DMS79 (cell line): ENCODE data around the gene SIM2.
"Not testable (repeated sequence)": the region's sequence is repeated elsewhere in the genome, so short reads cannot be mapped to it uniquely, and the experiment has no call there.

Experiments
- DNase-seq: peaks from one replicate; lab custom pipeline; 2025; lab: John Stamatoyannopoulos, UW

Gene SIM2, protein sequence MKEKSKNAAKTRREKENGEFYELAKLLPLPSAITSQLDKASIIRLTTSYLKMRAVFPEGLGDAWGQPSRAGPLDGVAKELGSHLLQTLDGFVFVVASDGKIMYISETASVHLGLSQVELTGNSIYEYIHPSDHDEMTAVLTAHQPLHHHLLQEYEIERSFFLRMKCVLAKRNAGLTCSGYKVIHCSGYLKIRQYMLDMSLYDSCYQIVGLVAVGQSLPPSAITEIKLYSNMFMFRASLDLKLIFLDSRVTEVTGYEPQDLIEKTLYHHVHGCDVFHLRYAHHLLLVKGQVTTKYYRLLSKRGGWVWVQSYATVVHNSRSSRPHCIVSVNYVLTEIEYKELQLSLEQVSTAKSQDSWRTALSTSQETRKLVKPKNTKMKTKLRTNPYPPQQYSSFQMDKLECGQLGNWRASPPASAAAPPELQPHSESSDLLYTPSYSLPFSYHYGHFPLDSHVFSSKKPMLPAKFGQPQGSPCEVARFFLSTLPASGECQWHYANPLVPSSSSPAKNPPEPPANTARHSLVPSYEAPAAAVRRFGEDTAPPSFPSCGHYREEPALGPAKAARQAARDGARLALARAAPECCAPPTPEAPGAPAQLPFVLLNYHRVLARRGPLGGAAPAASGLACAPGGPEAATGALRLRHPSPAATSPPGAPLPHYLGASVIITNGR

DNA sequence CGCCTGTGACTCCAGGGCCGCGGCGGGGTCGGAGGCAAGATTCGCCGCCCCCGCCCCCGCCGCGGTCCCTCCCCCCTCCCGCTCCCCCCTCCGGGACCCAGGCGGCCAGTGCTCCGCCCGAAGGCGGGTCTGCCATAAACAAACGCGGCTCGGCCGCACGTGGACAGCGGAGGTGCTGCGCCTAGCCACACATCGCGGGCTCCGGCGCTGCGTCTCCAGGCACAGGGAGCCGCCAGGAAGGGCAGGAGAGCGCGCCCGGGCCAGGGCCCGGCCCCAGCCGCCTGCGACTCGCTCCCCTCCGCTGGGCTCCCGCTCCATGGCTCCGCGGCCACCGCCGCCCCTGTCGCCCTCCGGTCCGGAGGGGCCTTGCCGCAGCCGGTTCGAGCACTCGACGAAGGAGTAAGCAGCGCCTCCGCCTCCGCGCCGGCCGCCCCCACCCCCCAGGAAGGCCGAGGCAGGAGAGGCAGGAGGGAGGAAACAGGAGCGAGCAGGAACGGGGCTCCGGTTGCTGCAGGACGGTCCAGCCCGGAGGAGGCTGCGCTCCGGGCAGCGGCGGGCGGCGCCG lies at the start of gene SIM2:
SIM2 (plus strand) TSS at position 135 of the 565 bp plus-strand sequence. CDS start 632 bp downstream, outside the sequence.
- no peak for DNase-seq

DNA sequence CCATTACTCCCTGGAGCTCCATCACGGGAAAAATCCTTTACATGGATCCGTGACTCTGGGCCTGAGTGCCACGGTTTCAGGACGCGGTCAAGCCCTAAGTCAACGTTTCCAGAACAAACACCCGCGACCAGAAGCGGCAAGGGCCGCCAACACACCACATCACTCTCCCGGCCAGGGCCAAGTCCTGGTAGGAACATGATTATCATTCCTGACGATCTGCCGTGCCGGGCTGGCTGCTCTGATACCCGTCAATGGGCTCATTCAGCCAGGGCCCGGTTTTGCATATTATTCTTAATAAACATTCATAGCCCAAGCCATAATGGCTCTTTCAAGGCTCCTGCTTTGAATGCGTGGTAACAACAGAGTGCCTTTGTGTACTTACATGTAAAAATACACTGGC lies 44.6 kb upstream of the SIM2 start:
- no peak for DNase-seq

- no peak for DNase-seq
Measured at GRCh38 chr21:36654796-36655325, 44.1 kb upstream of the SIM2 start.

DNA sequence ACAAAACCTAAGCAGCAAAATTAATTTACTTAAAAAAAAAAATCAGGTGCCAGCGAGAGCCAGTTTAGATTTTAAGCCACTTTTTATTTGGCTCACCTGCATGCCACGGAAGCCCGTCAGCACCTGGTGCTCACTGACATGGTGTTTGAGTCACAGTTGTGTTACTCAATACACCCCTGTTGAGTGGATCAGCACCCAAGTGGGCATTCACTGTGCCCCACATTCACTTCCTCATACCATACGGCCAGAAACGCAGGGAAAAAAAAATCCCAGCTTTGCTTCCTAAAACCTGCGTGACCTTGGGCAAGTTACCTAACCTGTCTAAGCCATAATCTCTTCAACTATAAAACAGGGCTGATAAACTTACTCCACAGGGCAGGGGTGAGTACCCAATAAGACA lies 42.8 kb upstream of the SIM2 start:
- DNase-seq: no peak

GRCh38 chr21:36657290-36657689 lies 41.6 kb upstream of the SIM2 start:
- DNase-seq: not testable (repeated sequence)

GRCh38 chr21:36657999-36658398 lies 40.9 kb upstream of the SIM2 start:
- no peak for DNase-seq

GRCh38 chr21:36658926-36659325 lies 40.0 kb upstream of the SIM2 start:
- no peak for DNase-seq

DNA sequence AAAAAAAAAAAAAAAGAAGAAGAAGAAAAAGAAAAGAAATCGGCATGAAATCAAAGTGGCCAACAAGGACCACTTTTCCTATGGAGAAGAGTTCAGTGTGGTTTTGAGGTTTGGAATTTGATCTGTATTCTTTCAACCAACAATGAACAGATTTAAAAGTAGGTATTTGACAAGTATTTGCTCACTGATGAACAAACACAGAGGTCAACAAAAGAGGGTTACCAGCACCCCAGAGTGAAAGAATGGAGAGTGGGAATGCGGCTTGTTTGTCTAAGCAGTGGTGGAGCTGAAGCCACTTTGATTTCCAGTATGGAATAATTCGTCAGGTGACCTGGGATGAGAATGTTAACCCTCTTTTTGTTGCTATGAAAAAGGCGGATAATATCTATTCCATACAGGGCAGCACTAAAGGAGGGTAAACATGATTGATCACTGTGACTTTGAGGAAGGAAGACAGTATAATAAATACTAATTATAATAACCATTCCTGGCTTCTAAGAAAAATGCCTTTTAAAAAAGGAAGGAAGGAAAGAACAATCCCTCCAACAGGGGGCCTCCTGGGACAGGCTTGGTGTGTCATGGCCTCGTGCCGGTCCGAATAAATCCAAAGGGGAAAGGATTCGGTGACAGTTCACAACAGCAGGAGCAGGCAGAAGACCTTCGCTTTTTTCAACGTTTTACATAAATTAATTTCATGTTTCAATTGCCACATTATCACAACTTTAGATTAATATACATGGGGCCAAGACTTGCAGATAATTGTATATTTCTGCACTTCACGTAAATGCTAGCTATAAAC lies 37.2 kb upstream of the SIM2 start:
- no peak for DNase-seq

DNA sequence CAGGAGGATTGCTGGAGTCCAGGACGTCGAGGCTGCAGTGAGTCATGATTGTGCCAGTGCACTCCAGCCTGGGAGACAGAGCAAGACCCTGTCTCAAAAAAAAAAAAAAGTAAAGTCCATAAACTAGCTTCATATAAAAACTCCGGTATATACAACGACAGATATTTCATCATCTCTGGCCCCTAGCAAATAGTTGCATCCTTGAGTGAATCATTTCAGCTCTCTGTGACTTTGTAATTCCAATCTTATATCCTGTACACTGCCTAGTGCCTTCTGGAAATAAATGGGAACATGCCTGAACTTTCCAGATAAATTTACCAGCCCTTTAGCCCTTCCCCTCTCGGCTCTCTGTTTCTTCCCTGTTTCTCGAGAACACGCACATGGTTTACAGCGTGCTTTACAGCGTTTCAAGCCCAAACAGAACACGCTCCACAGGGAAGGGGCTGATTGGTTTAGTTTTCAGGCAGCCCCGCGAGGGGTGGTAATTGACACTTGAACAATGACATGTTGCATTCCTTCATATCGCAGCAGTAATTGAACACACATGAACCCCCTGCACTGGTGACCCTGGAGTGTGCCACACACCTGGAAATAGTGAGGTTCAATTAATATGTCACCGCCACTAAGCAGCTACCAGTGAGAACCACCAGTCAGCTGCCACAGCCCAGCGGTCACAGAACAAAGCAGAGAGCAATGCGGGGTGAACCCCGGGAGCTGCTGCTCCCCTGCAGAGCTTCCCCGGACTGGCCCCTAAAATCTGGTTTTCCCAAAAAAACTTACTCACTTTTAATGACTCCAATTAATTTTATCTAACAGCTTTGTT lies 35.7 kb upstream of the SIM2 start:
- DNase-seq: no peak

GRCh38 chr21:36664662-36664990 lies 34.3 kb upstream of the SIM2 start:
- no peak for DNase-seq

DNA sequence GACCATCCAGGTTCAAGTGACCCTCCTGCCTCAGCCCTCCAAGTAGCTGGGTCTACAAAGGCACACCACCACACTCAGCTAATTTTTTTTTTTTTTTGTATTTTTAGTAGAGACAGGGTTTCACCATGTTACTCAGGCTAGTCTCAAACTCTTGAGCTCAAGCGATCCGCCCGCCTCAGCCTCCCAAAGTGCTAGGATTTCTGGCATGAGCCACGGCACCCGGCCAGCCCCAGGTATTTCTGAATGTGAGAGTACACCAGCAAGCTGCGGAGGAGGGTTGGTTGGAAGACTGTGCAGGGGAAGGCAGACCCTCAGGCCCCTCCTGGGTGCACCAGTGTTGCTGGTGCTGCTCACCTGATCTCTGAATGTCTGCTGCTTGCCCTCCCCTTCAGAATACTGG lies 33.1 kb upstream of the SIM2 start:
- DNase-seq: no peak

DNA sequence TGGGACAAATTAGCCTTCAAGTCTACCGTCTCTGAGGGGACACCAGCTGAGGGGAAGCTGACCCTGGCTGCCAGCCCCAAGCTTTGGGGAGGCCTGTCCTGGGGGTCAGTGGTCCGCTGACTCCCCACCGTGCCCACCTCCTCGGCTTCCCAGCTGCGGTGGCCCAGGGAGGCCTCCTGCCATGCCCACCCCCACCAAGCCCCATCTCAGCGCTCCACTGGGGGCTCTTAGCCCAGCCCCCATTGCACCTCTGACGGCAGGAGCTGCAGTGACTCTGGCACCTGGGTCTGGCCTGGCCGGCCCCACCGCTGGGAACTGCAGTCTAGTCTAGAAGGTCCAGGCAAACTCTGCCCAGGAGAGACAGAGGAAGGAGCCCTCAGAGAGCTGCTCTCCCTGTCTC lies 30.2 kb upstream of the SIM2 start:
- no peak for DNase-seq

DNA sequence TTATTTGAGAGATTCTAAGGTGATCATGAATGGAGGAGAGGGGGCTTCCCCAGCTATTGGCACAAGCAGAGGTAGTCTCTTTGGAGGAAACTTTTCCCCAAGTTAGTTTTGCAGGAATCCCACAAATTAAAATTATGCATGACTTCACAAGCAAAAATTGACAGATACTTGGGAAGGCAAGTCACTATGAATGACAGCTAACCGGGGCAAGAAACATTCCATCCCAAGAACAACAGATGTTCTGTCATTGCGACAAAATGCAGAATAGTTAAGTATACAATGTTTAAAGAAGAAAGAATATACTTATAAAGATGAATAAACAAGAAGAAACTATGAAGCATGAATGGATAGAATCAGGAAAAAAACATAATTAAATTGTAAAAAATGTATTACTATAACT lies 27.1 kb upstream of the SIM2 start:
- DNase-seq: no peak

DNA sequence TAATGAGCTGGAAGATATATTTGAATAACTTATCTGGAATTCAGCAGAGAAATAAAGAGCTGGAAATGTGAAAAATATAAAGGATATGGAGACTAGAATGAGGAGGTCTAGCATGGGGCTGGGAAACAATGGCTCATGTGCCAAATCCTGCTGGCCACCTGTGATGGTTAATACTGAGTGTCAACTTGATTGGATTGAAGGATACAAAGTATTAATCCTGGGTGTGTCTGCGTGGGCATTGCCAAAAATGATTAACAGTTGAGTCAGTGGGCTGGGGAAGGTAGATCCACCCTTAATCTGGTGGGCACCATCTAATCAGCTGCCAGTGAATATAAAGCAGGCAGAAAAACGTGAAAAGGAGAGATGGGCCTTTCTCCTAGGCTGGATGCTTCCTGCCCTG lies 26.6 kb upstream of the SIM2 start:
- not testable (repeated sequence) for DNase-seq

DNA sequence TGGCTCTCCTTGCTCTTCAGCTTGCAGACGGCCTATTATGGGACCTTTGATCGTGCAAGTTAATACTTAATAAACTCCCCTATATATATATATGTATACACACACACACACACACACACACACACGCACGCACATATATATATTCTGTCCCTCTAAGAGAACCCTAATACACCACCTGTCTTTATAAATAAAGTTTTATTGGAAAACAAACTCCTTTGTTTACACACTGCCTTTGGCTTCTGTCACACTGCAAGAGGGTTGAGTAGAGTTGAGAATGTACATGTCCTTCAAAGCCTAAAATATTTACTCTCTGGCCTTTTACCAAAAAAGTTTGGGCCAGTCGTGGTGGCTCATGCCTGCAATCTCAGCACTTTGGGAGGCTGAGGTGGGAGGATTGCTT lies 26.2 kb upstream of the SIM2 start:
- no peak for DNase-seq

- DNase-seq: no peak
Measured at GRCh38 chr21:36676039-36676950, 22.6 kb upstream of the SIM2 start.

GRCh38 chr21:36677443-36677842 lies 21.5 kb upstream of the SIM2 start:
- DNase-seq: no peak

- no peak for DNase-seq
Measured at GRCh38 chr21:36678538-36678937, 20.4 kb upstream of the SIM2 start.

DNA sequence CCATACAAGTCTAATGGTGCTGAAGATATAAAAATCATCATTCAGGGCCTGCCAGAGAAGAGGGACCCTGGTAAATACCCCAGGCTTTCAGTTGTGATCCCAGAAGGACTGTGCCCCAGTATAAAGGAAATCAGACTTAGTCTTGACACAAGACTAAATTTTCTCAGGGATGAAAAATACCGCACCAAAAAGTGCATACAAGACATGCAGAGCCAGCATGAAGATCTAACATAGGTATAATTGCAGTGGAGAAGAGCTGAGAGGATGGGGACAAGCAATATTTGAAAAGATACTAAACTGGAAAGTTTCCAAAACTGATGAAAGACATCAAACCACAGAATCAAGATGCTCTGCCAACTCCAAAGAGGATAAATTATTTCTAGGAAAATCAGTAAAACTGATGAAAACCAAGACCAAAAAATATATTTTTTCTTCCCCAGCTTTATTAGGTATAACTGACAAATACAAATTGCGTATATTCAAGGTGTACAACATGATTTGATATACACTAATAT lies 17.7 kb upstream of the SIM2 start:
- DNase-seq: no peak
